ENCODE measurements around the gene ACY1. TPM values are rescaled to one million over a fixed set of nuclear protein-coding genes. Genes with fewer than 3 reads are reported as not detected.

Gene ACY1
- total and polyA plus RNA-seq, 10 of the 15 experiments (the other 5 are each of a cell fraction or from before 2014, with no cell fraction given) = 18.5 to 42.2 (median 27.8) TPM

DNA sequence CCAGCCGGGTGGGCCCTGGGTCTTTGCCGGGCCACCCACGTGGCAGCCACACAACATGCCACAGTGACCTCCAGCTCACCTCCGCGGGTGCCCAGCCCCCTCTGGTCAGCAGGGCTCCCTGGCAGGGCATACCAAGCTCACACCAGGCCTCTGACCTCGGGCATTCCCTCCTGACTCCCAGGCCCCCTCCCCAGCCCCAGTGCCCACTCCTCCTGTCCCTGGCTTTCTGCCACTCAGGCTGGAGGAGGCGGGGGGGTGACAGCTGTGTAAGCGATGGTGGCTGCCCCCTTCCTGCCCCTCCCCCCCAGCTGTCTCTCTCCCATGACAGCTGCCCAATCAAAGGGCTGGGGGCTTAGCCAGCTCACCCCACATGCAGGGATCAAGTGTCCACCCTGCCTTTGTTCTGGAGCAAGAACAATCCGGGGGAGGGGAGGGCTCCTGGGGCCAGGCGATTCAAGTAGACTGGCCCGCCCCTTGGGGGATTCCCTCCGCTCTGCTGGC, 19.3 kb upstream of the ACY1 start:
- no peak for TF ChIP-seq EP300 (IDR thresholded peaks at IDR 0.05; ENCODE audit: borderline replicate concordance in 1 of 2, control insufficient read depth in 1 of 2, low read depth in 2 of 2, low read length in 2 of 2)
- TF ChIP-seq HDAC6 (IDR thresholded peaks at IDR 0.05; ENCODE audit: unreplicated experiment) = no peak
- no peak for TF ChIP-seq MTA3 (IDR thresholded peaks at IDR 0.05; ENCODE audit: borderline replicate concordance, low read length)
- no peak for TF ChIP-seq ZNF622 (IDR thresholded peaks at IDR 0.05)
- no peak for TF ChIP-seq RELA (IDR thresholded peaks at IDR 0.05; ENCODE audit: borderline replicate concordance, partially characterized antibody)
- TF ChIP-seq CTCF (IDR thresholded peaks at IDR 0.05 in 2 of 3, conservative IDR thresholded peaks at IDR 0.05 in 1 of 3; ENCODE audit: control insufficient read depth in 2 of 3, extremely low read depth in 1 of 3, insufficient read depth in 1 of 3, low read depth in 3 of 3, low read length in 3 of 3) = no peak
- TF ChIP-seq MEF2B (IDR thresholded peaks at IDR 0.05; ENCODE audit: partially characterized antibody, poor library complexity, severe bottlenecking) = no peak
- TF ChIP-seq, protein P1, sequence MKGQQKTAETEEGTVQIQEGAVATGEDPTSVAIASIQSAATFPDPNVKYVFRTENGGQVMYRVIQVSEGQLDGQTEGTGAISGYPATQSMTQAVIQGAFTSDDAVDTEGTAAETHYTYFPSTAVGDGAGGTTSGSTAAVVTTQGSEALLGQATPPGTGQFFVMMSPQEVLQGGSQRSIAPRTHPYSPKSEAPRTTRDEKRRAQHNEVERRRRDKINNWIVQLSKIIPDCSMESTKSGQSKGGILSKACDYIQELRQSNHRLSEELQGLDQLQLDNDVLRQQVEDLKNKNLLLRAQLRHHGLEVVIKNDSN (IDR thresholded peaks at IDR 0.05; ENCODE audit: borderline replicate concordance, extremely low read length, insufficient read depth, low read depth, low read length) = no peak
- TF ChIP-seq NFYA (IDR thresholded peaks at IDR 0.05; ENCODE audit: borderline replicate concordance, low read depth, low read length) = no peak
- TF ChIP-seq SKIL (IDR thresholded peaks at IDR 0.05; ENCODE audit: low read depth, poor library complexity, severe bottlenecking) = no peak
- TF ChIP-seq SMARCA5 (IDR thresholded peaks at IDR 0.05) = no peak
- no peak for TF ChIP-seq JUNB (IDR thresholded peaks at IDR 0.05)
- TF ChIP-seq POLR2A (IDR thresholded peaks at IDR 0.05; ENCODE audit: low read depth, low read length) = no peak
- TF ChIP-seq CBX5 (IDR thresholded peaks at IDR 0.05; ENCODE audit: low read depth) = no peak
- TF ChIP-seq SMAD1 (IDR thresholded peaks at IDR 0.05; ENCODE audit: low read depth, partially characterized antibody) = no peak
- TF ChIP-seq, protein P2, sequence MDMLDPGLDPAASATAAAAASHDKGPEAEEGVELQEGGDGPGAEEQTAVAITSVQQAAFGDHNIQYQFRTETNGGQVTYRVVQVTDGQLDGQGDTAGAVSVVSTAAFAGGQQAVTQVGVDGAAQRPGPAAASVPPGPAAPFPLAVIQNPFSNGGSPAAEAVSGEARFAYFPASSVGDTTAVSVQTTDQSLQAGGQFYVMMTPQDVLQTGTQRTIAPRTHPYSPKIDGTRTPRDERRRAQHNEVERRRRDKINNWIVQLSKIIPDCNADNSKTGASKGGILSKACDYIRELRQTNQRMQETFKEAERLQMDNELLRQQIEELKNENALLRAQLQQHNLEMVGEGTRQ (IDR thresholded peaks at IDR 0.05; ENCODE audit: borderline replicate concordance, low read depth, low read length) = no peak
- no peak for TF ChIP-seq SMAD5 (IDR thresholded peaks at IDR 0.05; ENCODE audit: low read depth)
- intact Hi-C loops (cut with micrococcal nuclease; ENCODE audit: unreplicated experiment) (no loop called here), in situ Hi-C loops (cut with MboI) (no loop called here)
- Histone ChIP-seq H3K36me3 (ENCODE audit: control insufficient read depth in 2 of 2, insufficient read depth in 2 of 2, low read length in 1 of 2) (no peaks in the 10 kb centered on the region), H3K4me2 (ENCODE audit: control insufficient read depth, insufficient read depth) (no peak overlapping the region), H3K4me3 (no peak overlapping the region), H3K79me2 (ENCODE audit: control insufficient read depth, insufficient read depth, low read length) (no peaks in the 10 kb centered on the region), H3K27me3 (replicated peaks in 1 of 2; ENCODE audit: control insufficient read depth in 2 of 2, insufficient read depth in 2 of 2, low read length in 1 of 2) (no peaks in the 10 kb centered on the region; a peak in 2 of 4 replicates), H4K20me1 (ENCODE audit: control insufficient read depth, insufficient read depth) (no peaks in the 10 kb centered on the region), H3K27ac (ENCODE audit: control insufficient read depth, insufficient read depth) (no peak overlapping the region), H3K4me1 (ENCODE audit: control insufficient read depth, insufficient read depth, low read length) (peaks cover 6% of the 10 kb centered on the region; the same call in 1 of the 2 replicates), H2AFZ (ENCODE audit: control insufficient read depth, low read depth, low read length) (no peak overlapping the region), H3K9me3 (replicated peaks; ENCODE audit: control insufficient read depth, insufficient read depth, low read length) (no peaks in the 10 kb centered on the region), H3K9ac (ENCODE audit: control insufficient read depth, insufficient read depth, low read length) (no peak overlapping the region)
- RAD21 ChIA-PET (ENCODE audit: unreplicated experiment) = no interaction called here
- no peak for DNase-seq (ENCODE audit: low read depth, low spot score)
- SMC1A ChIA-PET (ENCODE audit: uncharacterized antibody, unreplicated experiment) = interaction anchor here (1.2 to 1.5 kb wide), 2 partner anchors 11 to 13 kb away, joined by 3 to 4 read pairs; partner anchors contain the start of gene ABHD14A
- no TSS peak for BruUV-seq (replicated peaks)
- no peak for FAIRE-seq
- 46% methylated on average over 10 of the region's 12 CpGs for WGBS (ENCODE audit: insufficient coverage, insufficient replicate concordance, low lambda C conversion rate, missing lambda C conversion rate)
- POLR2A ChIA-PET = no interaction called here
- CTCF ChIA-PET = interaction anchor here (1.3 kb wide), 1 partner anchor 10 kb away, joined by 6 read pairs; the partner anchor contains the start of gene ABHD14B
- no peak for ATAC-seq

All from GM12878 (cell line).